HG03066 (cell line): Measurements from ENCODE around the gene RBM38.
"Not testable (repeated sequence)": the region's sequence is repeated elsewhere in the genome, so short reads cannot be mapped to it uniquely, and the experiment has no call there.

Experiments
- ATAC-seq: cut with Tn5 transposase; IDR thresholded peaks from one replicate; pipeline ENCODE4 v1.9.1; 2021; ENCODE audit warnings: low read depth; ENCODE audit not compliant: unreplicated experiment

Gene RBM38

GRCh38 chr20:57416296-57417022 lies 25.3 kb downstream of the RBM38 start:
- no peak for ATAC-seq

GRCh38 chr20:57417051-57417689 lies 26.0 kb downstream of the RBM38 start:
- no peak for ATAC-seq

GRCh38 chr20:57417830-57418780 lies 26.9 kb downstream of the RBM38 start:
- no peak for ATAC-seq

GRCh38 chr20:57419479-57419878 lies 28.3 kb downstream of the RBM38 start:
- not testable (repeated sequence) for ATAC-seq

- ATAC-seq = no peak
Measured at GRCh38 chr20:57420571-57421252, 29.5 kb downstream of the RBM38 start.

GRCh38 chr20:57421253-57422220 lies 30.3 kb downstream of the RBM38 start:
- no peak for ATAC-seq

GRCh38 chr20:57422254-57422653 lies 31.1 kb downstream of the RBM38 start:
- no peak for ATAC-seq

- no peak for ATAC-seq
Measured at GRCh38 chr20:57425150-57426013, 34.2 kb downstream of the RBM38 start.

- ATAC-seq = no peak
Measured at GRCh38 chr20:57426271-57426689, 35.1 kb downstream of the RBM38 start.

GRCh38 chr20:57426831-57427230 lies 35.6 kb downstream of the RBM38 start:
- ATAC-seq = no peak

- ATAC-seq = no peak
Measured at GRCh38 chr20:57428324-57429158, 37.3 kb downstream of the RBM38 start.

- ATAC-seq = no peak
Measured at GRCh38 chr20:57429159-57429496, 37.9 kb downstream of the RBM38 start.

GRCh38 chr20:57429580-57430200 lies 38.5 kb downstream of the RBM38 start:
- no peak for ATAC-seq

- ATAC-seq = not testable (repeated sequence)
Measured at GRCh38 chr20:57430201-57430596, 39.0 kb downstream of the RBM38 start.

GRCh38 chr20:57431539-57431835 lies 40.3 kb downstream of the RBM38 start:
- ATAC-seq = no peak

- ATAC-seq = no peak
Measured at GRCh38 chr20:57432480-57432861, 41.3 kb downstream of the RBM38 start.

- peak; percentile 94 for ATAC-seq
Measured at GRCh38 chr20:57432862-57433491, 41.8 kb downstream of the RBM38 start.
